Heart left ventricle (tissue), 13 donors: Measurements from ENCODE around the gene PELO.

Source experiments
- POLR2A ChIP-seq, 2 donors: fragments of 450-650 bp; IDR thresholded peaks; one replicate each; pipeline ENCODE4 v1.6.1; 2017; ENCODE audit warnings: antibody characterized with exemption in 2 of 2, mild to moderate bottlenecking in 2 of 2, moderate library complexity in 2 of 2
- TF ChIP-seq, protein P1 (sequence below), 12 donors: fragments of 200-600 bp; sonication (generic) in 4 of 12; IDR thresholded peaks; one replicate each; pipeline versions ENCODE4 v1.5.0 to v1.8.0; 2018 to 2022; ENCODE audit warnings: antibody characterized with exemption in 12 of 12, mild to moderate bottlenecking in 5 of 12
- donor health status: ischemic (EF 13 %, LVEDD 7.1; RV severe dilation, severe dysfunction).
- donor health status: DM: no; HTN: yes; CAD: no.
- donor health status: DM: no; HTN: no; CAD: no.
- donor health status: ischemic (EF 25% LVEDD 6.9; RV normal size, moderate dysfunction).
- donor health status: ischemic (EF 25% LVEDD 5.7; RV mildly dilated, moderate dysfunction).
- donor health status: ischemic (EF 35%, LVEDD 5.7; RV mildly dilated, moderate dysfunction).
- donor health status: nonischemic (EF 11% LVEDD 7.7; RV severe dilation, severe dysfunction).
- donor health status: DM: yes; HTN: yes; CAD: no.
- donor health status: PGD.
- donor health status: ischemic (EF 29% LVEDD 5.4; RV normal size, mild dysfunction).
- donor health status: nonischemic (EF 23%, LVEDD 6.1; RV moderate dilation, normal function).

DNA sequence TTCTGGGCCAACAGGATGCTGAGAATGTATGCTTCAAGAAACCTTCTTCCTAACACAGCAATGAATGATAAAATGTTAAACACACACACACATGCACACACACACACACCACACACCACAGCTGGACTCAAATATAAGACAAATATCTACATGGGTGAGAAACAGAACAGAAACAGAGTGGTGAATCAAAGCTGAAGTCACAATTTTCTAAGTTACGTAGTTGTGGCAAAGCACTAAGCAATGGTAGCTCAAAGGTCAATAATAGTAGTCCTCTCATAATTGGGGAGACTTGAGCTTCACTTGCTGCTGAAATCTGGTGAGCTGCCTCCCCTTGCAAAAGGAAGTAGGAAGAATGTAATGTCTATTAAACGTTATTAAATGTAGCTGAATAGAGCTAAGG lies 33.7 kb upstream of the PELO start:
- TF ChIP-seq, protein P1, sequence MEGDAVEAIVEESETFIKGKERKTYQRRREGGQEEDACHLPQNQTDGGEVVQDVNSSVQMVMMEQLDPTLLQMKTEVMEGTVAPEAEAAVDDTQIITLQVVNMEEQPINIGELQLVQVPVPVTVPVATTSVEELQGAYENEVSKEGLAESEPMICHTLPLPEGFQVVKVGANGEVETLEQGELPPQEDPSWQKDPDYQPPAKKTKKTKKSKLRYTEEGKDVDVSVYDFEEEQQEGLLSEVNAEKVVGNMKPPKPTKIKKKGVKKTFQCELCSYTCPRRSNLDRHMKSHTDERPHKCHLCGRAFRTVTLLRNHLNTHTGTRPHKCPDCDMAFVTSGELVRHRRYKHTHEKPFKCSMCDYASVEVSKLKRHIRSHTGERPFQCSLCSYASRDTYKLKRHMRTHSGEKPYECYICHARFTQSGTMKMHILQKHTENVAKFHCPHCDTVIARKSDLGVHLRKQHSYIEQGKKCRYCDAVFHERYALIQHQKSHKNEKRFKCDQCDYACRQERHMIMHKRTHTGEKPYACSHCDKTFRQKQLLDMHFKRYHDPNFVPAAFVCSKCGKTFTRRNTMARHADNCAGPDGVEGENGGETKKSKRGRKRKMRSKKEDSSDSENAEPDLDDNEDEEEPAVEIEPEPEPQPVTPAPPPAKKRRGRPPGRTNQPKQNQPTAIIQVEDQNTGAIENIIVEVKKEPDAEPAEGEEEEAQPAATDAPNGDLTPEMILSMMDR (IDR thresholded peaks at IDR 0.05): no peak
- TF ChIP-seq POLR2A (IDR thresholded peaks at IDR 0.05): no peak
